Esophagus muscularis mucosa (tissue), 4 donors: ENCODE data around the gene FTSJ1. TPM values are rescaled to one million over a fixed set of nuclear protein-coding genes. Genes with fewer than 3 reads are reported as not detected.

ENCODE experiments used
- DNase-seq: peaks from one replicate; pipeline ENCODE4 v3.0.0-alpha.2; 2017; ENCODE audit errors: extremely low spot score
- H3K27ac ChIP-seq, 4 donors: fragments of 200-600 bp; sonication (generic); replicated peaks in 1 of 4; 1 replicate in 3 of 4; 2 replicates in 1 of 4; pipeline ENCODE4 v1.5.1; 2016 to 2019; ENCODE audit warnings: mild to moderate bottlenecking in 1 of 4
- H3K27me3 ChIP-seq, 4 donors: fragments of 200-600 bp; sonication (generic); one replicate each; pipeline versions ENCODE4 v1.5.1 to v1.6.0; 2016 to 2019
- H3K36me3 ChIP-seq, 4 donors: fragments of 200-600 bp; sonication (generic); one replicate each; pipeline ENCODE4 v1.5.1; 2016 to 2019
- H3K4me1 ChIP-seq, 4 donors: fragments of 200-600 bp; sonication (generic); one replicate each; pipeline ENCODE4 v1.5.1; 2016 to 2019
- H3K4me3 ChIP-seq, 4 donors: fragments of 200-600 bp; sonication (generic); 1 replicate in 2 of 4; 2 replicates in 2 of 4; pipeline ENCODE4 v1.5.1; 2016 to 2019; ENCODE audit warnings: mild to moderate bottlenecking in 4 of 4, moderate library complexity in 1 of 4
- H3K9me3 ChIP-seq, 4 donors: fragments of 200-600 bp; sonication (generic); 1 replicate in 3 of 4; 2 replicates in 1 of 4; pipeline ENCODE4 v1.5.1; 2016 to 2019
- EP300 ChIP-seq: sonication (generic); formaldehyde crosslinking; IDR thresholded peaks from one replicate; pipeline ENCODE4 v1.6.1; 2017; ENCODE audit warnings: antibody characterized with exemption
- POLR2A ChIP-seq: fragments of 450-650 bp; IDR thresholded peaks from one replicate; pipeline ENCODE4 v1.6.1; 2017; ENCODE audit warnings: antibody characterized with exemption, moderate library complexity, mild to moderate bottlenecking, low read depth
- POLR2AphosphoS5 ChIP-seq, 2 donors: sonication (generic); formaldehyde crosslinking; IDR thresholded peaks; one replicate each; pipeline ENCODE4 v1.6.1; 2017; ENCODE audit warnings: antibody characterized with exemption in 2 of 2
- WGBS: methylation state at CpG from one replicate; pipeline ENCODE4 v1.1.5; 2018; 5-methylcytosine and 5-hydroxymethylcytosine counted together
- intact Hi-C: fragments of 100-400 bp; cut with DNase I; formaldehyde crosslinking; loops from one replicate; pipeline ENCODE4 v1.15.1; 2023
- total RNA-seq, 4 donors: library from RNA; depleted of rRNA; stranded (reverse); fragments of >200 nt; gene quantifications; one replicate each; pipeline versions ENCODE4 v1.1.0 to v1.2.1, GENCODE V29; 2016
- TF ChIP-seq, protein P1 (sequence below), 3 experiments: fragments of 200-600 bp in 2 of 3; fragments of 450-650 bp in 1 of 3; sonication (generic) in 2 of 3; IDR thresholded peaks; one replicate each; pipeline ENCODE4 v1.5.1; 2017 to 2019; ENCODE audit warnings: antibody characterized with exemption in 3 of 3, mild to moderate bottlenecking in 2 of 3, moderate library complexity in 1 of 3

Gene FTSJ1
- total RNA-seq, 4 donors from 2014 or later: 38.5 to 47.3 (median 43.9) TPM

DNA sequence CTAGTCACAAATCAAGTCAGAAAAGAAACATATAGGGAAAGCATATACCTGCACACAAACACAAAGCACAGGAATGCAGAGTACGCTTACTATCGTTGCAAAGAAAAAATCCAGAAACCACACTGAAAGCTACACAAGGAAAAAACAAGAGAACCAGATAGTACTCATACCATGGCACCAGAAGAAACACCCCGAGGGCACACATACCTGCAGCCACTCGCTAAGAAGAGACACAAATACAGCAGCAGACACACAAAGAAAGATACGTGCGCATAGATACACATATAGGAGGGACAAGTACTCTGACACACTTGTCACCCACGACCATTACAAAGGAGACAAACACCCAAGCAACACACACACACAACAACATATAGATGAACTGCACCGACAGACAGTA is 4.5 kb upstream of the FTSJ1 start:
- WGBS: 82% methylated on average over 8 of the region's 8 CpGs

DNA sequence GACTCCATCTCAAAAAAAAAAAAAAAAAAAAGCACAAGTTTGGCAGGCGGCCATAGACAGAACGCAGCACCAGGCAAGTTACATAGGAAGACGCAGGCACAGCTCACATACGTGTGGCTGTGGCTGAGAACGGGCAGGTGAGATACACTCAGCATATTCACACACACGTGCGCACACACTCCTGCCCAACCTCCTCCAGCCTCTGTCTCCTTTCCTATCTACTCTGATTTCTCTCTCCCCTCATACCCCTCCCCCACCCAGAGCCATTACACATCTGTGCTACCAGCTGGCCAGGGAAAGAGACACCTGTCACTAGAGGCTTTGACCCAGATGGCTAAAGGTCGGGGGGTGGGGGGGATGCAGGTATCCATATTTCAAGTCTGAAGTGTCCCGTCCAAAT is 3.8 kb upstream of the FTSJ1 start:
- no peaks in the 10 kb centered on the region for H3K9me3 ChIP-seq
- TF ChIP-seq POLR2AphosphoS5 (IDR thresholded peaks at IDR 0.05) (no peak), POLR2A (no peak), EP300 (no peak)
- TF ChIP-seq, protein P1, sequence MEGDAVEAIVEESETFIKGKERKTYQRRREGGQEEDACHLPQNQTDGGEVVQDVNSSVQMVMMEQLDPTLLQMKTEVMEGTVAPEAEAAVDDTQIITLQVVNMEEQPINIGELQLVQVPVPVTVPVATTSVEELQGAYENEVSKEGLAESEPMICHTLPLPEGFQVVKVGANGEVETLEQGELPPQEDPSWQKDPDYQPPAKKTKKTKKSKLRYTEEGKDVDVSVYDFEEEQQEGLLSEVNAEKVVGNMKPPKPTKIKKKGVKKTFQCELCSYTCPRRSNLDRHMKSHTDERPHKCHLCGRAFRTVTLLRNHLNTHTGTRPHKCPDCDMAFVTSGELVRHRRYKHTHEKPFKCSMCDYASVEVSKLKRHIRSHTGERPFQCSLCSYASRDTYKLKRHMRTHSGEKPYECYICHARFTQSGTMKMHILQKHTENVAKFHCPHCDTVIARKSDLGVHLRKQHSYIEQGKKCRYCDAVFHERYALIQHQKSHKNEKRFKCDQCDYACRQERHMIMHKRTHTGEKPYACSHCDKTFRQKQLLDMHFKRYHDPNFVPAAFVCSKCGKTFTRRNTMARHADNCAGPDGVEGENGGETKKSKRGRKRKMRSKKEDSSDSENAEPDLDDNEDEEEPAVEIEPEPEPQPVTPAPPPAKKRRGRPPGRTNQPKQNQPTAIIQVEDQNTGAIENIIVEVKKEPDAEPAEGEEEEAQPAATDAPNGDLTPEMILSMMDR (IDR thresholded peaks at IDR 0.05): no peak
- H3K27ac ChIP-seq: no peak overlapping the region
- H3K27me3 ChIP-seq: peaks cover 0 to 8% (median 0%) of the 10 kb centered on the region in 4 donors
- intact Hi-C loops: no loop called here
- WGBS: 83% methylated on average over 9 of the region's 9 CpGs
- no peaks in the 10 kb centered on the region for H3K36me3 ChIP-seq
- peaks cover 5 to 35% (median 26%) of the 10 kb centered on the region in 4 donors for H3K4me1 ChIP-seq
- DNase-seq: no peak
- no peak overlapping the region for H3K4me3 ChIP-seq

More for the DNA sequence above, 4.5 kb upstream of the FTSJ1 start:
- DNase-seq: no peak
- Histone ChIP-seq H3K4me3 (no peak overlapping the region), H3K27me3 (peaks cover 0 to 12% (median 0%) of the 10 kb centered on the region in 4 donors), H3K9me3 (no peaks in the 10 kb centered on the region), H3K36me3 (no peaks in the 10 kb centered on the region), H3K27ac (no peak overlapping the region), H3K4me1 (peaks cover 5 to 29% (median 21%) of the 10 kb centered on the region in 4 donors)
- TF ChIP-seq POLR2AphosphoS5 (IDR thresholded peaks at IDR 0.05): no peak
- TF ChIP-seq POLR2A: no peak
- TF ChIP-seq, protein P1 (IDR thresholded peaks at IDR 0.05): no peak
- no peak for TF ChIP-seq EP300
- intact Hi-C loops: no loop called here

DNA sequence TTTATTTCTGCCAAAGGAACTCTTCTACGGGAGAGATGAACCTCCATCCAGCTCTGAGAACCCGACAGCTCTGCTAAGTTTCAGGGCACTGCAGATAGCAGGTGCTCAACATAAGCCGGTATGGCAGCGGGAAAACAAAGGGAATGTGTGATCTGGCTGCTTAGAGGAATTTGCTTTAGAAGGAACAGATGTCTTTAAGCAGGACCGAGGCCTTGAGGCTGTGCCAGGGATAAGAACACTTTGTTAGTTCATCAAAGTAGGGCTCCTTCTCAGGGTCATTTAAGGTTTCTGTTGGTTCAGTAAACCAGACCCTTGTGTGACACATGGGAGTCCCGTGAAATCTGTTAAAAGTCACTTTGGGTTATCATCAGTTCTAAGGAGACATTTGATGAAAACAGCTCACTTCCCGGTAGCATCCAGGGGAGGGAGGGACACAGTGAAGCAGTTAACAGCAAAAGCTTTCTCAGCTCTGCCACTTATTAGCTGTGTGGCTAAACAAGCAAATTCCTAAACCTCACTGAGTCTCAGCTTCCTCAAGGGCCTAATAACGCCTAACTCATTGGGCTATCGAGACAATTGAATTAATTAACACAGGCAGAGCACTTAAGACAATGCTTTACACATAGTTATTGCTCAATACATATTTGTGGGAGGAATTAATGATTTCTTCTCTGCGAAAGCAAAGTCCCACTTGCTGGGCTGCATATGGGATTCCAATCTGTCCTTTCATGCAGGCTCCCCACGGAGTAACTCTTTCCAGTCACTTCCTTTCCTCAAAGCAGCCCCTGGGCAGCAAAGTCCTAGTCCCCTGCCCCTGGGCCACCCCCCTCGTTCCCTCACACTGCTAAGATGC is 2.9 kb upstream of the FTSJ1 start:
- DNase-seq: no peak
- WGBS: 69% methylated on average over 12 of the region's 12 CpGs
- intact Hi-C loops: no loop called here
- Histone ChIP-seq H3K27me3 (peaks cover 0 to 8% (median 0%) of the 10 kb centered on the region in 4 donors), H3K4me3 (no peak overlapping the region), H3K27ac (no peak overlapping the region), H3K9me3 (no peaks in the 10 kb centered on the region), H3K4me1 (peaks cover 5 to 31% (median 23%) of the 10 kb centered on the region in 4 donors), H3K36me3 (no peaks in the 10 kb centered on the region)
- TF ChIP-seq, protein P1 (IDR thresholded peaks at IDR 0.05): no peak
- TF ChIP-seq POLR2A (no peak), POLR2AphosphoS5 (IDR thresholded peaks at IDR 0.05) (no peak), EP300 (no peak)

DNA sequence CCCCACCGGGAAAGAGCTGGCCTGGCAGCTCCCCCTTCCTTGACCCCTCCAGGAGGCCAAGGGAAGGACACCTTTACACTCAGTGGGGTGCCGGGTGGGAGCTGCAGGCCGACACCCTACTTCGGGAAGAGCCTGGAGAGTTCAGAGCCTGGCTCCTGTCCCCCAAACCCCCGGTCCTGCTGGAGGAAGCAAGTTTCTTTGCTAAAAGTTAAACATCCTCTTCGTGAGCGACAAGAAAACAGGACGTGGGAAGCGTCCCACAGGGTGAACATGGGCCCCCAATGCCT is 2.4 kb upstream of the FTSJ1 start:
- TF ChIP-seq POLR2A: no peak
- TF ChIP-seq EP300: no peak
- TF ChIP-seq, protein P1 (IDR thresholded peaks at IDR 0.05): no peak
- TF ChIP-seq POLR2AphosphoS5 (IDR thresholded peaks at IDR 0.05): no peak
- Histone ChIP-seq H3K27me3 (peaks cover 0 to 4% (median 0%) of the 10 kb centered on the region in 4 donors), H3K27ac (no peak overlapping the region), H3K4me3 (no peak overlapping the region), H3K36me3 (peaks cover 0 to 5% (median 3%) of the 10 kb centered on the region in 4 donors), H3K9me3 (no peaks in the 10 kb centered on the region), H3K4me1 (peaks cover 5 to 25% (median 17%) of the 10 kb centered on the region in 4 donors)
- intact Hi-C loops: no loop called here
- 77% methylated on average over 8 of the region's 9 CpGs for WGBS
- no peak for DNase-seq
